RWPE1 (cell line): Measurements from ENCODE around the gene ZDHHC8.

Experiments
- CTCF ChIA-PET: fragments of 350-600 bp; sonication (Branson Sonifier 250); formaldehyde crosslinking; extraction: SDS; loops from one replicate; lab custom pipeline; 2021; lab: Yijun Ruan, JAX
- POLR2A ChIA-PET: fragments of 400-600 bp; formaldehyde crosslinking; extraction: SDS; loops from one replicate; lab custom pipeline; 2020; ENCODE audit warnings: antibody characterized with exemption; ENCODE audit not compliant: low non-redundant PET; lab: Yijun Ruan, JAX
- DNase-seq: peaks from one replicate; pipeline ENCODE4 v3.0.0; 2012; ENCODE audit warnings: low spot score
- H3K27ac ChIP-seq: fragments of 450-650 bp; 2 replicates; pipeline ENCODE4 v1.5.1; 2017
- CTCF ChIP-seq: fragments of 450-650 bp; conservative IDR thresholded peaks from 2 replicates; pipeline ENCODE4 v1.5.1; 2017; ENCODE audit warnings: low read depth, mild to moderate bottlenecking

Gene ZDHHC8

GRCh38 chr22:20131597-20131858 lies at the start of gene ZDHHC8:
Gene ZDHHC8 (plus strand): TSS chr22:20131804. CDS start chr22:20131948, 144 bp downstream.
- peak within 1 kb of the TSS; percentile 86 for H3K27ac ChIP-seq
- no peak for DNase-seq
- CTCF ChIA-PET, result no interaction called here
- POLR2A ChIA-PET, result no interaction called here
- no peak for TF ChIP-seq CTCF

GRCh38 chr22:20083157-20083890 lies 48.3 kb upstream of the ZDHHC8 start:
- TF ChIP-seq CTCF, result no peak
- ChIA-PET POLR2A (no interaction called here), CTCF (no interaction called here)
- DNase-seq, result no peak
- peak overlapping the region; percentile 95 for H3K27ac ChIP-seq

GRCh38 chr22:20083891-20084546 lies 47.6 kb upstream of the ZDHHC8 start:
- H3K27ac ChIP-seq, result peak overlapping the region; percentile 95
- TF ChIP-seq CTCF, result no peak
- no peak for DNase-seq
- CTCF ChIA-PET, result no interaction called here
- POLR2A ChIA-PET, result no interaction called here

GRCh38 chr22:20084547-20085413 lies 46.8 kb upstream of the ZDHHC8 start:
- ChIA-PET POLR2A (no interaction called here), CTCF (no interaction called here)
- peak; percentile 46 for TF ChIP-seq CTCF

GRCh38 chr22:20085651-20086050 lies 46.0 kb upstream of the ZDHHC8 start:
- ChIA-PET CTCF (no interaction called here), POLR2A (no interaction called here)
- H3K27ac ChIP-seq, result no peak overlapping the region
- DNase-seq, result no peak
- no peak for TF ChIP-seq CTCF

More at GRCh38 chr22:20084547-20085413, 46.8 kb upstream of the ZDHHC8 start:
- H3K27ac ChIP-seq, result peak overlapping the region; percentile 34
- no peak for DNase-seq

GRCh38 chr22:20086101-20086599 lies 45.5 kb upstream of the ZDHHC8 start:
- no peak for TF ChIP-seq CTCF
- no peak for DNase-seq
- POLR2A ChIA-PET, result no interaction called here
- CTCF ChIA-PET, result no interaction called here
- H3K27ac ChIP-seq, result no peak overlapping the region
